T-helper 2 cell treated with Interferon-gamma antibody and Interleukin-4, amounts not matched to agents 5 μg/mL and 100 μg/mL, for 36 hours (primary cell): ENCODE data around the gene SAA4.
A peak's percentile ranks its signal among the peaks of the same experiment; 100 is the strongest.
"Not testable (repeated sequence)": the region's sequence is repeated elsewhere in the genome, so short reads cannot be mapped to it uniquely, and the experiment has no call there.

Experiments used
- DNase-seq: peaks from one replicate; pipeline ENCODE4 v3.0.0; 2021; ENCODE audit warnings: low spot score
- H3K27ac Mint-ChIP-seq: one replicate; pipeline ENCODE4 v1.8.0; 2021; ENCODE audit warnings: mild to moderate bottlenecking, mixed read lengths
- H3K27me3 Mint-ChIP-seq: one replicate; pipeline ENCODE4 v1.8.0; 2021; ENCODE audit warnings: low read depth, mixed read lengths
- H3K36me3 Mint-ChIP-seq: one replicate; pipeline ENCODE4 v1.8.0; 2021; ENCODE audit warnings: low read depth, mixed read lengths
- H3K4me1 Mint-ChIP-seq: one replicate; pipeline ENCODE4 v1.8.0; 2021; ENCODE audit warnings: low read depth, mixed read lengths
- H3K4me3 Mint-ChIP-seq: one replicate; pipeline ENCODE4 v1.8.0; 2022; ENCODE audit warnings: mild to moderate bottlenecking, moderate library complexity, mixed read lengths
- H3K9me3 Mint-ChIP-seq: one replicate; pipeline ENCODE4 v1.8.0; 2021; ENCODE audit warnings: mixed read lengths

SAA4 gene

DNA sequence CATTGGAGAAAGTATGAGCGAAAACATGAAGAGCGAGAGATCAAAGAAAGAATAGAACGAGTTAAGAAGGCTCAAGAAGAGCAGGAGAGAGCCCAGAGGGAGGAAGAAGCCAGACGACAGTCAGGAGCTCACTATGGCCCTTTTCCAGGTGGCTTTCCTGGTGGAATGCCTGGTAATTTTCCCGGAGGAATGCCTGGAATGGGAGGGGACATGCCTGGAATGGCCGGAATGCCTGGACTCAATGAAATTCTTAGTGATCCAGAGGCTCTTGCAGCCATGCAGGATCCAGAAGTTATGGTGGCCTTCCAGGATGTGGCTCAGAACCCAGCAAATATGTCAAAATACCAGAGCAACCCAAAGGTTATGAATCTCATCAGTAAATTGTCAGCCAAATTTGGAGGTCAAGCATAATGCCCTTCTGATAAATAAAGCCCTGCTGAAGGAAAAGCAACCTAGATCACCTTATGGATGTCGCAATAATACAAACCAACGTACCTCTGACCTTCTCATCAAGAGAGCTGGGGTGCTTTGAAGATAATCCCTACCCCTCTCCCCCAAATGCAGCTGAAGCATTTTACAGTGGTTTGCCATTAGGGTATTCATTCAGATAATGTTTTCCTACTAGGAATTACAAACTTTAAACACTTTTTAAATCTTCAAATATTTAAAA lies 26.2 kb upstream of the SAA4 start:
- DNase-seq, H3K4me3 Mint-ChIP-seq, H3K36me3 Mint-ChIP-seq, H3K9me3 Mint-ChIP-seq, H3K27ac Mint-ChIP-seq, H3K27me3 Mint-ChIP-seq: not testable (repeated sequence)
- H3K4me1 Mint-ChIP-seq: peaks cover 15% of the 10 kb centered on the region

DNA sequence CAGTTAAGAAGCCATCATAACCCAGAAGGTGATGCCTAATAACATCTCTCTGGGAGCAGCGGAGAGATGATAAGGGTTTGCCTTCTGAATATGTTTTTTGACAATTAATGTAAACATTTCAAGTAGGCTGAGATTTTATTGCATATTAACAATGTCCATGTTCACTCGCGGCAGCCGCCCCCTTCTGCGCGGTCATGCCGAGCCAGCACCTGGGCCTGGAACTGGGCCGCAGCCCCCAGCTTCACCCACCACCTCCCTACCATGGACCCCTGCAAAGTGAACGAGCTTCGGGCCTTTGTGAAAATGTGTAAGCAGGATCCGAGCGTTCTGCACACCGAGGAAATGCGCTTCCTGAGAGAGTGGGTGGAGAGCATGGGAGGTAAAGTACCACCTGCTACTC lies 25.1 kb upstream of the SAA4 start:
- DNase-seq: no peak
- Mint-ChIP-seq H3K27me3 (peaks cover 8% of the 10 kb centered on the region), H3K36me3 (no peaks in the 10 kb centered on the region), H3K4me3 (no peak overlapping the region), H3K9me3 (no peaks in the 10 kb centered on the region), H3K4me1 (peaks cover 13% of the 10 kb centered on the region), H3K27ac (no peak overlapping the region)

DNA sequence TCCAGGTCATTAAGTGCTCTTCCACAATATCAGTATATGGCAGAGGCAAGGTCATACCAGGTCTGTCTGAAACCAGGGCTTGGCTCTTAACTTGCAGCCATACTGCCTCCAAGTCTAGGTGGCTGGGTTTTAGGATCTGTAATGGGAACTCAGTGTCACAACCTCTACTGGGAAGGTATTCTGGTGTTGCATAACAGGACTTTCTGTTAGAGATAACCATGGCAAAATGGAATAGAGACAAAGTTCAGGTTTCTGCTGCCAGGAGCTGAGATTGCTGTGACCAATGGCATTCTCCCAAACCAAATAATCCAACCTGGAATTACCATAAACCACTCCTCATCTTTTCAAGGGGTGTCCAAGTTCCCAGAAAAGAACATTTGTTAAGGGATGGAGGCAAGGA lies 22.7 kb upstream of the SAA4 start:
- peaks cover 10% of the 10 kb centered on the region for H3K27me3 Mint-ChIP-seq
- H3K4me1 Mint-ChIP-seq: peaks cover 10% of the 10 kb centered on the region
- no peak overlapping the region for H3K27ac Mint-ChIP-seq
- DNase-seq: no peak
- H3K4me3 Mint-ChIP-seq: no peak overlapping the region
- no peaks in the 10 kb centered on the region for H3K36me3 Mint-ChIP-seq
- no peaks in the 10 kb centered on the region for H3K9me3 Mint-ChIP-seq

DNA sequence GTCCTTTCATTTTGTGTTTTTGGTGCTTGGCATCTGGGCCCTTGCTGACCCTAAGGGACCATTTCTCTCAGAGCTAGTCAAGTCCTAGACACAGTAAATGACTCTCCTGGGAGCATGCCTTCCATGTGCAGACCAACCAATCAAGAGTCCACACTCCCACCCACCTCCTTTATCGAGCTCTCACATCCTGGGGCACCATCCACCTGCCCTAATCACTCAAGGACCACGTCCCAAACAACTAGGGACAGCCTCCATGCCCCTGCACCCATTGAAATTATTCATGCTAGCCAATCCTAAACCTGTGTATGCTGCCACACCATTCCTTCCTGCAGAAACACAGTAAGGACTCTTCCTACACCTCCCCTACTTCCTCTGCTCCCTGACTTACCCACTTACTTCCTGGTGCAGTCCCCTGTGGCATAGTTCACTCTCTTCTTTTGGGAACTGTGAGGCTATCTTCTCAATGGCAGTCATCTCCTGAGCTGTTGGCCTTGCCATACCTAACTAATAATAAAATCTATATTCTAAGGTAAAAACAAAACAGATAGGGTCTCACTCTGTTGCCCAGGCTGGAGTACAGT lies 18.3 kb upstream of the SAA4 start:
- H3K9me3 Mint-ChIP-seq: no peaks in the 10 kb centered on the region
- H3K27me3 Mint-ChIP-seq: peaks cover 7% of the 10 kb centered on the region
- peaks cover 10% of the 10 kb centered on the region for H3K4me1 Mint-ChIP-seq
- no peaks in the 10 kb centered on the region for H3K36me3 Mint-ChIP-seq
- H3K4me3 Mint-ChIP-seq: no peak overlapping the region
- no peak for DNase-seq
- no peak overlapping the region for H3K27ac Mint-ChIP-seq

DNA sequence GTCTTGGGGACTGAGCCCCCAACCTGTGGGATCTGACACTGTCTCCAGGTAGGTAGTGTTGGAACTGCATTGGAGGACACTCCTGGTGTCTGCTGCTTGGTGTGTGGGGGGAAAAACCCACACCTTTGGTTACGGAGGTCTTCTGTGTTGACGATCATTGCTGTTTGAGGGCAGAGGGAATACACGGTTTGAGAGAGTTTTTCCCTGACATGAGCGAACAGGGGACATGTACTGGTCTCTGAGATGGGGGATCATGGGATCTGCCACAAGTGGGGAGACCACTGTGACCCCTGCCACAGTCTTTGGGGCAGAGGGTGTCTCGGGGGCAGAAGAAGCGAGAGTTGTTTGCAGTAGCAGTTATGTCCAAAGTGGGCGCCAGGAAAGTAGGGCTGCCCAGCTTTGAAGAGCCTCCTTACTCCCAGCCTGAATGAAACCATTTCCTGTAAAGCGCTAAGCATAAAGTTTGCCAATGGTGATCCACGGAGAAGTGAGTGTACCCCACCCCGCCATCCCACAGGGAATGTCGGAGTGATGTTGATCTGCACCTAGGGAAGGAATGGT lies 17.3 kb upstream of the SAA4 start:
- Mint-ChIP-seq H3K27ac (no peak overlapping the region), H3K9me3 (no peaks in the 10 kb centered on the region), H3K4me3 (no peak overlapping the region), H3K27me3 (peaks cover 3% of the 10 kb centered on the region), H3K36me3 (no peaks in the 10 kb centered on the region), H3K4me1 (peaks cover 12% of the 10 kb centered on the region)
- DNase-seq: no peak

DNA sequence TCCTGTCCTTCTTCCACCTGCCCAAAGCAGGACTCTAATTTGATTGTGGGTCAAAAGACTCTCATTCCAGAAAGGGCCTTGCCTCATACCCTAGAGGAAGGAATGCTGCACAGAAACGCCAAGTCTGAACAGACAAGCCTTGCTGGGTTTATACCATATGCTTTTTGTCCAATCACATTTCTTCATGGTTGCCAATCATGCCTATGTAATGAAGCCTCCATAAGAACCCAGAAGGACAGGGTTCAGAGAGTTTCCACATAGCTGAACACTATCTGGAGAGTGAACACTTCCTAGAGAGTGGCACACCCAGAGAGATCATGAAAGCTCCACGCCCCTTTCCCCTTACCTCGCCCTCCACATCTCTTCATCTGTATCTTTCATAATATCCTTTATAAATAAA lies 16.6 kb upstream of the SAA4 start:
- peaks cover 3% of the 10 kb centered on the region for H3K27me3 Mint-ChIP-seq
- no peak for DNase-seq
- H3K4me1 Mint-ChIP-seq: peaks cover 12% of the 10 kb centered on the region
- H3K36me3 Mint-ChIP-seq: no peaks in the 10 kb centered on the region
- H3K9me3 Mint-ChIP-seq: no peaks in the 10 kb centered on the region
- no peak overlapping the region for H3K4me3 Mint-ChIP-seq
- H3K27ac Mint-ChIP-seq: no peak overlapping the region

DNA sequence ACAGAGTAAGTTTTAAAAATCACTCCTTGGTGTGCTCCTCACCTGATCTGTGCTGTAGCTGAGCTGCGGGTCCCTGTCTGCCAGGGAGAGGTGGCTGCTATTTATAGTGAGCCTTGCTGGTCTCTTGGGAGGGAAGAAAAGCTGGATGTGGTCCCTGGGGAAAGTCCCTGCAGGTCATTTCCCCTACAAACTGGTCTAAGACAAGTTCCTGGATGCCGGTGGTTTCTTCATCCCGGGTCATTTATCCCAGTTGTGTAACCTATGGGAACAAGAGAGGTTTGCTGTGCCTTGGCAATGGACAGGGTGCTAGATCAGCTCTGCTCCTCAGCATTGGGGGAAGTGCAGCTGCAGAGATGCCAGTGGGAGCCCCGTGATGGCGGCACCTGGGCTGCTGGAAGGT lies 12.0 kb upstream of the SAA4 start, which contains the start of gene SAA2:
SAA2 (minus strand) TSS at position 108 of the 400 bp plus-strand sequence. CDS start 657 bp downstream, outside the sequence.
- Mint-ChIP-seq H3K4me3 (no peak within 1 kb of the TSS), H3K27ac (no peak within 1 kb of the TSS), H3K27me3 (peaks cover 2% of the 10 kb centered on the region), H3K4me1 (peaks cover 26% of the 10 kb centered on the region), H3K36me3 (no peaks in the 10 kb centered on the region), H3K9me3 (no peaks in the 10 kb centered on the region)
- DNase-seq: no peak

DNA sequence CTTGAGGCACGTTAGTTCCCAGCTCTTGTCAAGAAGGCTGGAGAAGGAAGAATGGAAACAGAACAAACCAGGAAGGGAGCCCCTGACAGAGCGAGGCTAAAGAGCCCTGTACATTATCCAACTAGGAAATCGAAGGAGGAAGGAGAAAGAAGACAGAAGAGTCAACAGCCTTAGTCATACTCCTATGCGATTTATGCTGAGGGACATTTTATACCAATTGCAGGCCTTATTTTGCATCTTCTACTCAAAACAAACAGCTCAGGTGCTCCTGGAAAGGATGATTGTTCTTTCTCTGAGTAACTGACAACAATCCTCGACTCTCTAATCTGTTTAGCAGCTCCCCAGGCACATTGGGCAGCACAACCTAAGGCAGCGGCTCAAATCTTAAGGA lies 10.6 kb upstream of the SAA4 start:
- peak overlapping the region; percentile 13 for H3K4me3 Mint-ChIP-seq
- H3K4me1 Mint-ChIP-seq: peaks cover 20% of the 10 kb centered on the region
- peak overlapping the region; percentile 61 for H3K27ac Mint-ChIP-seq
- DNase-seq, H3K9me3 Mint-ChIP-seq, H3K27me3 Mint-ChIP-seq, H3K36me3 Mint-ChIP-seq: not testable (repeated sequence)

DNA sequence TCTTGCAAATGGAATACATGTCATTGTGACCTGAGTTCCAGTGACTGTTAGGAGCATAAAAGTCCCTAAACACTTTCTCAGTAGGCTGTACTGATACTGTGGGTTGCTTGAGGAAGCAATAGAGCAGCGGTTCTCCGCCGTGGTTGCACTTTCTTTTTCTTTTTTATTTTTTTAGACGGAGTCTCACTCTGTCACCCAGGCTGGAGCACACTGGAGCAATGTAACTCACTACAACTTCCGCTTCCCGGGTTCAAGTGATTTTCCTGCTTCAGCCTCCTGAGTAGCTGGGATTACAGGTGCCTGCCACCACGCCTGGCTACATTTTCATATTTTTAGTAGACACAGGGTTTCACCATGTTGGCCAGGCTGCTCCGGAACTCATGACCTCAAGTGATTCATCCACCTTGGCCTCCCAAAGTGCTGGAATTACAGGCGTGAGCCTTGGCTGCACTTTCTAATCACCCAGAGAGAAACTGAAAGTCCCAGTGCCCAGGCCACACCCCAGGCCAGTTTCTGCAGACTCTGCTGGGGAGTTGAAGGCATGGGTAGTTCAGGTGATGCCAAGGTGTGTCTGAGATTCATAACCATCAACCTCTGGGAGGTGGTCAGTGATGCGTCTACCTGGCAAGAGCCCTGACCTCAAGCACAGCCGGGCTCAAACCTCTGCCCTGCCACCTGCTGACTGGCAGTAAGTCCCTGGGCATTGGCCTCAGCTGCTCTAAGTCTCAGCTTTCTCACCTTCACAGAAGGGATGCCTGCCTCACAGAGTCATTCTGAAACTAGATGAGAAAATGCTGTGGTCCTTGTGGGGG lies 10.0 kb upstream of the SAA4 start:
- peak; percentile 37 for DNase-seq
- Mint-ChIP-seq H3K4me1 (peaks cover 20% of the 10 kb centered on the region), H3K27ac (peak overlapping the region; percentile 89), H3K4me3 (peak overlapping the region; percentile 78)
- not testable (repeated sequence) for H3K36me3 Mint-ChIP-seq, H3K9me3 Mint-ChIP-seq, H3K27me3 Mint-ChIP-seq

DNA sequence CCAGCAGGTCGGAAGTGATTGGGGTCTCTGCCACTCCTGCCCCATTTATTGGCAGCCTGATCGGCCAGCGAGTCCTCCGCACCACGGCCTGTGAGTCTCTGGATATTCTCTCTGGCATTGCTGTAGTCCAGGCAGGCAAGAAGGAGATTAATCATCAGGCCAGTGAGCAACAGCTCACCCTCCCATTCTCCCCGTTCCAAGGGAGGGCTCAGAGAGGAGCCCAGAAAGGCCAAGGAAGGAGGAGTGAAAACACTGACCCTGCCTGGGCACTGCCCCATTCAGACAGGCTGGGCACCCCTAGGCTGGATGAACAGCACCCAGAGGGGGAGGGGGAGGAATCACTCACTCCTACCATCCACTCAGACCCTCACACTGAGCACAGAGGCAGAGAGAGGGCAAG lies 8.8 kb upstream of the SAA4 start:
- no peak for DNase-seq
- H3K4me1 Mint-ChIP-seq: peaks cover 20% of the 10 kb centered on the region
- H3K9me3 Mint-ChIP-seq: no peaks in the 10 kb centered on the region
- H3K27me3 Mint-ChIP-seq: peaks cover 16% of the 10 kb centered on the region
- peak overlapping the region; percentile 50 for H3K27ac Mint-ChIP-seq
- H3K4me3 Mint-ChIP-seq: no peak overlapping the region
- no peaks in the 10 kb centered on the region for H3K36me3 Mint-ChIP-seq

DNA sequence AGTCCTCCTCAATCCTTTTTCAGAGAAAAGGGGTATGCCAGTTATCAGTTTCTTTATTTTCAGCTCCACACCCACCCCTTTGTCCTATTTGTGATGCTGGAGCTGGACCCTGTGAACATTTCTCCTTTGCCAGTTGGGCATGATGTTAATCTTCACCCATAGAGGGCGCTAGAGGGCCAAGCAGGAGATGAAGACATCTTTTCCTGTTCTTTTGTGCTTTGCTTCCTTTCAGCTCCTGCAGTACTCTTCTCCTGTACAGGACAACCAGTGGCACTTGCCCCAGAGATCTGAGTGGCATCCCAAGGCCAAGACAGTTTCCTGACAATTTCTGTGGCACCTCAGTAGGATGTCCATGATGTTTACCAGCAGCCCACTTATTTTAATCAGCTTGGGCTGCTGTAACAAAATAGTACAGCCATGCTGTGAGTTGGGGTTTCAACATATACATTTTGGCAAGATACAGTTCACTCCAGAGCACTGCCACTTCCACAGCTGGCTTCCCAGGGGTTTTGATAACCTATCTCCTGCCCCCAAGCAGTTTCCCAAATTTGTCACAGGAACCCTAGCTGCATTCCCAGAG lies 7.3 kb upstream of the SAA4 start:
- H3K36me3 Mint-ChIP-seq: no peaks in the 10 kb centered on the region
- H3K27ac Mint-ChIP-seq: peak overlapping the region; percentile 40
- no peak overlapping the region for H3K4me3 Mint-ChIP-seq

DNA sequence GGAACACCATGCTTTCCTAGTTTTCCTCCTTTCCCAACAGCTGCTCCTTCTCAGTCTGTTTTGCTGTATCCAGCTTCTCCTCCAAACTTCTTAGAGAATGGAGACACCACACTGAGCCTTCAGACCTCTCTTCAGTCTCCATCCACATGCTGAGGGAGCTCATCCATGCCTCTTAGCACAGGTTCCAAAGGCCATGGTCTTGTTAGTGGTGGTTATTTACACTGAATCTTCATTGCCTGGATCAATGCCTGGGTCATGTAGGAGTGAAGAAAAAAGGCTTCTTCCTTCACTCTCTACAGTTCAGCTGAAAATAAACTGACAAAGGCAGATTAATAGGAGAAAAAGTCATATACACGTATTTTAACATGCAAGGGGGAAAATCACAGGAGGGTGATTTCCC lies 3.1 kb upstream of the SAA4 start:
- H3K27me3 Mint-ChIP-seq: peaks cover 56% of the 10 kb centered on the region
- DNase-seq: no peak
- H3K4me3 Mint-ChIP-seq: no peak overlapping the region
- H3K4me1 Mint-ChIP-seq: peaks cover 8% of the 10 kb centered on the region
- H3K9me3 Mint-ChIP-seq: no peaks in the 10 kb centered on the region
- H3K36me3 Mint-ChIP-seq: no peaks in the 10 kb centered on the region
- no peak overlapping the region for H3K27ac Mint-ChIP-seq

More for the DNA sequence above, 7.3 kb upstream of the SAA4 start:
- peaks cover 18% of the 10 kb centered on the region for H3K4me1 Mint-ChIP-seq
- no peaks in the 10 kb centered on the region for H3K9me3 Mint-ChIP-seq
- H3K27me3 Mint-ChIP-seq: peaks cover 28% of the 10 kb centered on the region
- peak; percentile 59 for DNase-seq

DNA sequence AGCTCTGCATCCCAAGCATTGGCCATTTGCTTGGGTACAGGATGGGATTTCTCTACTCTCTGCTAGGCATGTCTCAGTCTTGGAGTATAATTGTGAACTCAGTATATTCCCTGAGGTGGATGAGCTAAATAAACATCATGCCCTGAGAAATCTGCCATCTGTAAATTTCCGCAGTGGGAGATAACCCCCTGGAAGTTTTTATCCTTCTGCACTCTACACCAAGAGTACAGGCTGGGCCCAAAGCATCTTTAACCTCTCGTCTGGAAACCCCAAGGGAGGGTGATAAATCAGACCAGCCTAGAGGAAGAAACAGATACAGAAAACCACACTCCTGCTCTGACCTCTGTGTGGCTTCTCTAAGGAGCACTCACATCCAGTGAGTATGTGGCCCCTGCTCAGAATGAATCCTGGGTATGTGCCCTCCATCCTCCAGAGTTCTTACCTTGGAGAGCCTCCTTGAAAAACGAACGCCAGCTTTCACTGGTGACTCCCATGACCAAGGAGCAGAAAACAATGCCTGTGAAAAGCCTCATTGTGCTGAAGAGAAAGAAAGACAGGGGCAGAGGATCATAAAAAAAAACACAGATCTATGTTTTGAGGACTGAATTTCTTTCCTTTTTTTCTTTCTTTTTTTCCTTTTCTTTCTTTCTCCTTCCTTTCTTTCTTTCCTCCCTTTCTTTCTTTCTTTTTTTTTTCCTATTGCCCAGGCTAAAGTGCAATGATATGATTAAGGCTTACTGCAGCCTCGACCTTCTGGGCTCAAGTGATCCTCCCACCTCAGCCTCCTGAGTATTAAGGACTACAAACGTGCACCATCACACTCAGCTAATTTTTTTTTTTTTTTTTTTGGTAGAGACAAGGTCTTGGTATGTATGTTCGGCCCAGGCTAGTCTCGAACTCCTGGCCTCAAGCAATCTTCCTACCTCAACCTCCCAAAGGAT lies 938 bp downstream of the SAA4 start:
- Mint-ChIP-seq H3K9me3 (no peaks in the 10 kb centered on the region), H3K4me1 (no peaks in the 10 kb centered on the region), H3K27me3 (peaks cover 52% of the 10 kb centered on the region), H3K27ac (no peak overlapping the region), H3K4me3 (no peak overlapping the region), H3K36me3 (no peaks in the 10 kb centered on the region)
- DNase-seq: no peak
